RKO (cell line): ENCODE results near the gene PRKN.

Experiments
- DNase-seq: peaks from one replicate; pipeline ENCODE4 v3.0.0-alpha.2; 2016; ENCODE audit warnings: low spot score

Gene PRKN

GRCh38 chr6:162379757-162380409, 347.7 kb downstream of the PRKN start:
- DNase-seq: no peak

- no peak for DNase-seq
These were observed 349.8 kb downstream of the PRKN start for GRCh38 chr6:162377735-162378134.

- DNase-seq: no peak
These were observed 353.7 kb downstream of the PRKN start for GRCh38 chr6:162373868-162374267.

GRCh38 chr6:162373192-162373591, 354.4 kb downstream of the PRKN start:
- no peak for DNase-seq

GRCh38 chr6:162372106-162372505, 355.5 kb downstream of the PRKN start:
- DNase-seq: no peak

- no peak for DNase-seq
These were observed 356.4 kb downstream of the PRKN start for GRCh38 chr6:162371121-162371520.

GRCh38 chr6:162369091-162369490, 358.5 kb downstream of the PRKN start:
- DNase-seq: no peak

GRCh38 chr6:162364488-162364887, 363.1 kb downstream of the PRKN start:
- DNase-seq: no peak

- no peak for DNase-seq
These were observed 363.8 kb downstream of the PRKN start for GRCh38 chr6:162363757-162364156.

- DNase-seq: no peak
These were observed 366.5 kb downstream of the PRKN start for GRCh38 chr6:162360901-162361567.

GRCh38 chr6:162358625-162359024, 368.9 kb downstream of the PRKN start:
- no peak for DNase-seq

GRCh38 chr6:162345051-162345511, 382.5 kb downstream of the PRKN start:
- DNase-seq: no peak

GRCh38 chr6:162344646-162345010, 382.9 kb downstream of the PRKN start:
- DNase-seq: no peak

GRCh38 chr6:162343936-162344645, 383.5 kb downstream of the PRKN start:
- DNase-seq: no peak

- no peak for DNase-seq
These were observed 384.2 kb downstream of the PRKN start for GRCh38 chr6:162343198-162343935.

- DNase-seq: no peak
These were observed 390.2 kb downstream of the PRKN start for GRCh38 chr6:162337412-162337811.

GRCh38 chr6:162336359-162336758, 391.2 kb downstream of the PRKN start:
- DNase-seq: no peak

GRCh38 chr6:162332365-162332764, 395.2 kb downstream of the PRKN start:
- DNase-seq: no peak

GRCh38 chr6:162331911-162332310, 395.7 kb downstream of the PRKN start:
- DNase-seq: no peak

- DNase-seq: no peak
These were observed 401.7 kb downstream of the PRKN start for GRCh38 chr6:162325826-162326225.

- no peak for DNase-seq
These were observed 402.5 kb downstream of the PRKN start for GRCh38 chr6:162325051-162325450.

GRCh38 chr6:162315291-162315690, 412.3 kb downstream of the PRKN start:
- no peak for DNase-seq
